GM12875 (cell line): ENCODE results near the gene HSF4.

Source experiments
- H3K4me3 ChIP-seq: one replicate; pipeline ENCODE4 v1.5.1; 2011; ENCODE audit warnings: low read depth, low read length, control low read depth
- TF ChIP-seq, protein P1 (sequence below): IDR thresholded peaks from 2 replicates; pipeline ENCODE4 v1.5.1; 2011; ENCODE audit warnings: low read depth, mild to moderate bottlenecking, control low read depth, inconsistent platforms, low read length, moderate library complexity, borderline replicate concordance; ENCODE audit not compliant: insufficient read depth

HSF4 gene

GRCh38 chr16:67145746-67146145, 18.8 kb upstream of the HSF4 start:
- no peak overlapping the region for H3K4me3 ChIP-seq
- TF ChIP-seq, protein P1, sequence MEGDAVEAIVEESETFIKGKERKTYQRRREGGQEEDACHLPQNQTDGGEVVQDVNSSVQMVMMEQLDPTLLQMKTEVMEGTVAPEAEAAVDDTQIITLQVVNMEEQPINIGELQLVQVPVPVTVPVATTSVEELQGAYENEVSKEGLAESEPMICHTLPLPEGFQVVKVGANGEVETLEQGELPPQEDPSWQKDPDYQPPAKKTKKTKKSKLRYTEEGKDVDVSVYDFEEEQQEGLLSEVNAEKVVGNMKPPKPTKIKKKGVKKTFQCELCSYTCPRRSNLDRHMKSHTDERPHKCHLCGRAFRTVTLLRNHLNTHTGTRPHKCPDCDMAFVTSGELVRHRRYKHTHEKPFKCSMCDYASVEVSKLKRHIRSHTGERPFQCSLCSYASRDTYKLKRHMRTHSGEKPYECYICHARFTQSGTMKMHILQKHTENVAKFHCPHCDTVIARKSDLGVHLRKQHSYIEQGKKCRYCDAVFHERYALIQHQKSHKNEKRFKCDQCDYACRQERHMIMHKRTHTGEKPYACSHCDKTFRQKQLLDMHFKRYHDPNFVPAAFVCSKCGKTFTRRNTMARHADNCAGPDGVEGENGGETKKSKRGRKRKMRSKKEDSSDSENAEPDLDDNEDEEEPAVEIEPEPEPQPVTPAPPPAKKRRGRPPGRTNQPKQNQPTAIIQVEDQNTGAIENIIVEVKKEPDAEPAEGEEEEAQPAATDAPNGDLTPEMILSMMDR, result no peak

DNA sequence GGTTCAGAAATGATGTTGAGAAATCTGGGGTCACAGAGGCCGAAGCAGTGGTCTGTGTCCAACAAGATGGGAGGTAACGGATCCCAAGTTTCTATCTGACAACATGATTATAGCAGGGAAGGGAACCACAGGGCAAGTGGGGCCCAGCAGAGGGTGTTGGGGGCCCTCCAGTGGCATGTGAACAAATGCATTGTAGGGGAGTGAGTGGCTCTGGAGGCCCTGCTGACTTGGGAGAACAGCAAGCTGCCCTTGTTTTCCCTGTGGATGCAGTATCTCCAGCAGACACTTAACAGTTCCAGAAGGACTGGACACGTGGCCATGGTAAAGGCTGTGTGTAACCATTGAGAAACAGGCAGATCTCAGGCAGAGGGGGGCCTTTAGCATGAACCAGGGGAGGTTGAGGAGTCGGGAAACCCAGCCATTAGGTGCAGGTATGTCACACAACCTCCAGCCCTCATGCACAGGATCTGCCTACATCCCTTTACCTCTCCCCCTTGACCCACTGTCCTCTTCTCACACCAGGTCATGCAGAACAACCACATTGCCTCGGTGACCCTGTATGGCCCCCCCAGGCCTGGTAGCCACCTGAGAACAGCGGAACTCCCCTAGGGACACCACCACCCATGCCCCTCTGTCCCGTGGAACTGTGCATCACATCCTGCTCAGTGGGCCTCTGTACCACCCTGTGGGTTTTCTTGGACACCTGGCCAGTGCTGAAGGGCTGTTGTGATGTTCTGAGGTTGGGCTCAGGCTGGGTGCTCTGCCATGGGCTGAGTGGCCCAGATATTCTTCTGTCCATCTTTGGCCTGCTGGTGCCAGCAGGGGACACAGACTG, 17.8 kb upstream of the HSF4 start:
- H3K4me3 ChIP-seq, result no peak overlapping the region
- TF ChIP-seq, protein P1, result 0 out of 2 replicates have a peak, but pooled peaks have one; percentile 10

DNA sequence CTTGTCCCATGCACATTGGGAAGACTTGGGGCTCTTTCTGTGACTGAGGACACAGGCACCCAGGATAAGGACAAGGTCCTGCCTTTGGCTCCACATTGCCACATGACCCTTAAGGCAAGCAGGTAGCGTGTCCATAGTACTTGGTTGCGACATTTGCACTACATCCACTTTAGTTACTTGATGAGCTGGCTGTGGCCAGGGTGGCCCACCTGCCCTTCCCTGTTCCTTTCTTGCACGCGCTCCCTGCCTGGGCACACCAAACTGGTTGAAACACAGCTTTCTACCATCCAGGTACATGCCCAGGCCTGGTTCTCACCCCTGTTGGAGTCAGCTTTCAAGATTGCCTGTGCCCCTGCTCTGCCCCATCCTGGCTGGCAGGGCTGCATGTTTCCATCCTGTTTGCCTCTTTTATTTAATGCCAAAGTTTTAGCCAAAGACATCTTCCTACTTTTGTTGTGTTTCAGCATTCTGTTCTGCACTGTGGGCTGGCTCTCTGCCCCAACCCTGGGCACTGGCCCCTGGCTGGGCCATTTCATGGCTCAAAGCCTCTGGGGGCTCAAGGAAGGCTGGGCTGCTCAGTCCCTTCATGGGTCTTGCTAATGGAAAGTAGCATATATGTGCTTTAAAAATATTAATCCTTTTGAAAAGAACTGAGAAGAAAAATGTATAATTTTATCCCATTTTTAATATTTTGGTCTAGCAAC, 17.0 kb upstream of the HSF4 start:
- H3K4me3 ChIP-seq, result no peak overlapping the region
- TF ChIP-seq, protein P1, result no peak

DNA sequence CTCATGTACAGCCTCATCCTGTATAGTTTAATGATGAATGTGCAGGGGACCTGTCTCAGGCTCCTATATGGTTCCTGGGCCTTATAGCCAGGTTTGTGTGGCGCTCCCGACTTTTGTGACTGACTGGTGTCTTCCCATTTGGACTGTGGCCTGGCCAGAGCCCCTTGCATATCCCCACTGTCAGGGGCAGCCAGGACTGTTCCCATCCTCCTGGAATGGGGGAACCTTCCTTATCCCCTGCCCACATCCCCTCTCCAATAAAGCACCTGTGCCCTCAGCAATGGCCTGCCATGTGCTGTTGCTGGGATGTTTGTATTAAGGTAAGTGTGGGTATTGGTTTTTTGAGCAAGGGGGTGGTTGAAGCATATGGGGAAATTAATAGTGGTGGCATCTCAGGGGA, 16.3 kb upstream of the HSF4 start:
- H3K4me3 ChIP-seq, result no peak overlapping the region
- TF ChIP-seq, protein P1, result no peak

DNA sequence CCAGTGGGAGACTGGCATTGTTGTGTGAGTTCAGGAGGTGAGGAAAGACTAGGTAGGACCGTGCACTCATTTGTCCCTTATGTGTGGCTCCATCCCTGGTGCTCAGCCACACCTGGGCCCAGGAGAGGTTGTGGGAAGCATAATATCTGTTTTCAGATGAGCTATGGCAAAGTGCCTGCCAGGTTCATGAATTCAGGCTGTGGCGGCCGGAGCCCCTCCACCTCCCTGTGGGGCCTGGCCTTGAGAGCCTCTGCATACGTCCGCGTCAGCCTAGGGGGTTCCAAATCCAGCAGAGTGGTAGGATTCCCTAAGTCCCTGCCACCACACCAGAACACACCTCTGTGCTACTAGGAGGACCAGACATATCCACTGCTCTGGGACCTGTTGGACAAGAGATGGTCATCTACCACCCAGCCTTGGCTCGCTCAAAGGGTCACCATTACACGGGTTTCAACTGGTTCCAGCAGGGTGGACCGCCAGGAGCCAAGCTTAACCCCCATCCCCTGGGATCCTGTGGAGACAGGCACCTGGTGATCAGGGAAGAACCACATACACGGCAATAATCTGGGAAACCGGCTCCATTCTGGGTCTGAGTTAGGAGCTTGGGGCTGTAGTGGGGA, 15.8 kb upstream of the HSF4 start:
- H3K4me3 ChIP-seq, result no peak overlapping the region

DNA sequence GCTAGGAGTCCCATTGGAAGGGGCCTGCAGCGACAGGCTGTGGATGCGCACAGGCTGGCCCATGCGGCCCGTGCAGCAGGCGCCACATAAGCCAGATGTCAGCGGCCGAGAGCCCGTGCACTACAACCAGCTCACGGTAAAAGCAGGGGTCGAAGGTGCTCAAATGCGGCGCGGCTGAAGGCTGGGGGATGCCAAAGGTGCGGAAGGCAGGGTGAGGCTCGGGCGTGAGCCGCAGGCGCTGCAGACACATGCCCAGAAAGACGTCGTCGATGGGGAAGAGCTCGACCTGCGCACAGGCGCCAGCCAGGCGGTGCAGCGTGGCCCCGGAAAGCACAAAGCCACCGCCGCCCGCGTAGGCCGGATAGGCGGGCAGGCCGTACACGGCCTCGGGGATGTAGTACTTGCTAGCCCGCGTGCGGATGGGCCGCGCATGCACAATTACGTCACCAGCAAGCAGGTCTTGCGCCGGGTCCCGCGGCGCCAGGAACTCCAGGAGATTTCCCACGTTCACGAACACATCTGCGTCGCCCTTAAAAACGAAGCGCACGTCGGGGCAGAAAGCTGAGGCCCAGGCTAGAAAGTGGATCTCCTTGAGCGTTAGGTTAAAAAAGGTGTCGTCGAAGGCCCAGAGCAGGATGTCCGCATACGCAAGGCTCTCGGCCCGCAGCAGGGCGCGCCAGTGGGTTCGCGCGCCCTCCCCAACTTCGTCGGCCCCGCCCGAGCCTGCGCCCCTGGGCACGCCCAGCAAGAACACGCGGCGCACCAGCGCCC, 15.1 kb upstream of the HSF4 start:
- no peak overlapping the region for H3K4me3 ChIP-seq
- TF ChIP-seq, protein P1, result no peak

More for the DNA sequence above, 15.8 kb upstream of the HSF4 start:
- TF ChIP-seq, protein P1, result no peak
